ENCODE measurements around the gene PLEK. TPM values are rescaled to one million over a fixed set of nuclear protein-coding genes. Genes with fewer than 3 reads are reported as not detected.
"Not testable (repeated sequence)": the region's sequence is repeated elsewhere in the genome, so short reads cannot be mapped to it uniquely, and the experiment has no call there.

The PLEK gene
- polyA plus RNA-seq, 3 donors from 2014 or later = 494 to 692 (median 535) TPM

GRCh38 chr2:68340226-68341061 lies 24.6 kb upstream of the PLEK start:
- no peaks in the 10 kb centered on the region for H3K9me3 Mint-ChIP-seq
- no peaks in the 10 kb centered on the region for H3K36me3 Mint-ChIP-seq
- no peak overlapping the region for H3K27ac Mint-ChIP-seq
- no peak for DNase-seq
- no peaks in the 10 kb centered on the region for H3K4me1 Mint-ChIP-seq
- H3K27me3 Mint-ChIP-seq (ENCODE audit: low read depth in 3 of 3) = peaks cover 4 to 11% (median 7%) of the 10 kb centered on the region in 3 donors
- no peak overlapping the region for H3K4me3 Mint-ChIP-seq

- no peak for DNase-seq
- Mint-ChIP-seq H3K9me3 (no peaks in the 10 kb centered on the region), H3K36me3 (no peaks in the 10 kb centered on the region), H3K27ac (no peak overlapping the region), H3K4me1 (no peaks in the 10 kb centered on the region), H3K27me3 (ENCODE audit: low read depth in 3 of 3) (peaks cover 4 to 11% (median 7%) of the 10 kb centered on the region in 3 donors), H3K4me3 (no peak overlapping the region)
Observed at GRCh38 chr2:68341062-68341329, 24.1 kb upstream of the PLEK start.

- peaks cover 4 to 11% (median 7%) of the 10 kb centered on the region in 3 donors for H3K27me3 Mint-ChIP-seq (ENCODE audit: low read depth in 3 of 3)
- H3K9me3 Mint-ChIP-seq = no peaks in the 10 kb centered on the region
- peak overlapping the region in 1 of 6 donors; percentile 16 for H3K27ac Mint-ChIP-seq
Observed at GRCh38 chr2:68341583-68341982, 23.5 kb upstream of the PLEK start.

GRCh38 chr2:68342470-68342869 lies 22.6 kb upstream of the PLEK start:
- Mint-ChIP-seq H3K36me3 (no peaks in the 10 kb centered on the region), H3K4me3 (no peak overlapping the region), H3K27me3 (ENCODE audit: low read depth in 3 of 3) (peaks cover 4 to 16% (median 7%) of the 10 kb centered on the region in 3 donors), H3K27ac (no peak overlapping the region), H3K4me1 (no peaks in the 10 kb centered on the region), H3K9me3 (no peaks in the 10 kb centered on the region)
- DNase-seq = no peak

More at GRCh38 chr2:68341583-68341982, 23.5 kb upstream of the PLEK start:
- Mint-ChIP-seq H3K4me3 (no peak overlapping the region), H3K4me1 (no peaks in the 10 kb centered on the region), H3K36me3 (no peaks in the 10 kb centered on the region)
- no peak for DNase-seq

- Mint-ChIP-seq H3K4me1 (no peaks in the 10 kb centered on the region), H3K9me3 (no peaks in the 10 kb centered on the region)
Observed at GRCh38 chr2:68344031-68344430, 21.1 kb upstream of the PLEK start.

GRCh38 chr2:68345129-68345875 lies 19.8 kb upstream of the PLEK start:
- Mint-ChIP-seq H3K4me1 (no peaks in the 10 kb centered on the region), H3K36me3 (no peaks in the 10 kb centered on the region), H3K27ac (no peak overlapping the region), H3K9me3 (no peaks in the 10 kb centered on the region), H3K27me3 (ENCODE audit: low read depth in 3 of 3) (peaks cover 0 to 23% (median 6%) of the 10 kb centered on the region in 3 donors), H3K4me3 (no peak overlapping the region)
- DNase-seq = no peak

More at GRCh38 chr2:68344031-68344430, 21.1 kb upstream of the PLEK start:
- Mint-ChIP-seq H3K27me3 (ENCODE audit: low read depth in 3 of 3) (peaks cover 4 to 23% (median 6%) of the 10 kb centered on the region in 3 donors), H3K36me3 (no peaks in the 10 kb centered on the region), H3K27ac (no peak overlapping the region), H3K4me3 (no peak overlapping the region)
- no peak for DNase-seq

GRCh38 chr2:68349091-68349490 lies 16.0 kb upstream of the PLEK start:
- not testable (repeated sequence) for H3K4me1 Mint-ChIP-seq, DNase-seq, H3K27ac Mint-ChIP-seq, H3K36me3 Mint-ChIP-seq, H3K4me3 Mint-ChIP-seq, H3K9me3 Mint-ChIP-seq
- peaks cover 0 to 14% (median 0%) of the 10 kb centered on the region in 3 donors for H3K27me3 Mint-ChIP-seq (ENCODE audit: low read depth in 3 of 3)

GRCh38 chr2:68351997-68352396 lies 13.1 kb upstream of the PLEK start:
- no peaks in the 10 kb centered on the region for H3K4me1 Mint-ChIP-seq
- no peaks in the 10 kb centered on the region for H3K9me3 Mint-ChIP-seq
- H3K36me3 Mint-ChIP-seq = no peaks in the 10 kb centered on the region
- H3K4me3 Mint-ChIP-seq = no peak overlapping the region
- no peak overlapping the region for H3K27ac Mint-ChIP-seq
- no peak for DNase-seq
- H3K27me3 Mint-ChIP-seq (ENCODE audit: low read depth in 3 of 3) = peaks cover 0 to 12% (median 0%) of the 10 kb centered on the region in 3 donors

GRCh38 chr2:68352651-68353391 lies 12.3 kb upstream of the PLEK start:
- H3K27me3 Mint-ChIP-seq (ENCODE audit: low read depth in 3 of 3) = peaks cover 0 to 5% (median 0%) of the 10 kb centered on the region in 3 donors
- H3K4me1 Mint-ChIP-seq = peaks cover 2 to 7% of the 10 kb centered on the region in 2 donors
- no peak for DNase-seq
- no peak overlapping the region for H3K27ac Mint-ChIP-seq
- H3K9me3 Mint-ChIP-seq = no peaks in the 10 kb centered on the region
- H3K36me3 Mint-ChIP-seq = no peaks in the 10 kb centered on the region
- no peak overlapping the region for H3K4me3 Mint-ChIP-seq

- Mint-ChIP-seq H3K4me1 (peaks cover 12 to 15% of the 10 kb centered on the region in 2 donors), H3K27ac (no peak overlapping the region), H3K36me3 (no peaks in the 10 kb centered on the region), H3K4me3 (no peak overlapping the region), H3K27me3 (ENCODE audit: low read depth in 3 of 3) (peaks cover 0 to under 1% (median 0%) of the 10 kb centered on the region in 3 donors), H3K9me3 (no peaks in the 10 kb centered on the region)
- no peak for DNase-seq
Observed at GRCh38 chr2:68356599-68357239, 8.4 kb upstream of the PLEK start.

GRCh38 chr2:68357605-68358337 lies 7.3 kb upstream of the PLEK start:
- no peaks in the 10 kb centered on the region for H3K9me3 Mint-ChIP-seq
- DNase-seq = peak in 1 of 3 donors; percentile 41
- H3K27me3 Mint-ChIP-seq (ENCODE audit: low read depth in 3 of 3) = peaks cover 3 to 6% (median 6%) of the 10 kb centered on the region in 3 donors
- H3K4me1 Mint-ChIP-seq = peaks cover 23 to 26% of the 10 kb centered on the region in 2 donors
- H3K27ac Mint-ChIP-seq = peak overlapping the region in 3 of 6 donors; percentile 19 to 73 (median 58)
- H3K36me3 Mint-ChIP-seq = no peaks in the 10 kb centered on the region
- H3K4me3 Mint-ChIP-seq = no peak overlapping the region

GRCh38 chr2:68359889-68360288 lies 5.2 kb upstream of the PLEK start:
- no peaks in the 10 kb centered on the region for H3K9me3 Mint-ChIP-seq
- H3K27me3 Mint-ChIP-seq (ENCODE audit: low read depth in 3 of 3) = peaks cover 3 to 13% (median 7%) of the 10 kb centered on the region in 3 donors
- H3K4me3 Mint-ChIP-seq = no peak overlapping the region
- H3K4me1 Mint-ChIP-seq = peaks cover 44 to 47% of the 10 kb centered on the region in 2 donors
- DNase-seq = no peak
- no peak overlapping the region for H3K27ac Mint-ChIP-seq
- no peaks in the 10 kb centered on the region for H3K36me3 Mint-ChIP-seq

GRCh38 chr2:68362069-68362468 lies 3.0 kb upstream of the PLEK start:
- Mint-ChIP-seq H3K36me3 (peaks cover 7 to 14% (median 8%) of the 10 kb centered on the region in 3 donors), H3K27me3 (ENCODE audit: low read depth in 3 of 3) (peaks cover 3 to 17% (median 17%) of the 10 kb centered on the region in 3 donors), H3K27ac (peak overlapping the region; percentile 91 to 99 (median 98)), H3K4me3 (peak overlapping the region; percentile 83 to 100 (median 98)), H3K4me1 (peaks cover 49 to 53% of the 10 kb centered on the region in 2 donors), H3K9me3 (no peaks in the 10 kb centered on the region)
- DNase-seq = peak; percentile 81 to 86 (median 84)
